GM23338 (cell line): ENCODE measurements around the gene DYNC2H1. TPM values are rescaled to one million over a fixed set of nuclear protein-coding genes. Genes with fewer than 3 reads are reported as not detected.

Source experiments
- ATAC-seq: fragments of 200-7000 bp; cut with Tn5 transposase; 3 replicates; pipeline ENCODE4 v1.9.1; 2020
- DNase-seq: peaks from one replicate; pipeline ENCODE4 v3.0.0-alpha.2; 2015; ENCODE audit warnings: low spot score
- H2AFZ ChIP-seq: fragments of 200-600 bp; sonication (generic); 2 replicates; pipeline ENCODE4 v1.8.0; 2016; ENCODE audit warnings: antibody characterized with exemption, mild to moderate bottlenecking, moderate library complexity
- H3F3A ChIP-seq: fragments of 200-600 bp; sonication (generic); replicated peaks from 2 replicates; pipeline ENCODE4 v1.8.0; 2017; ENCODE audit warnings: antibody characterized with exemption, mixed run types, low read depth
- H3K27ac ChIP-seq: fragments of 200-600 bp; sonication (generic); 2 replicates; pipeline ENCODE4 v1.6.1; 2016; ENCODE audit warnings: low read depth
- H3K27me3 ChIP-seq: fragments of 200-600 bp; sonication (generic); 2 replicates; pipeline ENCODE4 v1.8.0; 2016; ENCODE audit warnings: mild to moderate bottlenecking, mixed run types, moderate library complexity; ENCODE audit not compliant: insufficient read depth
- H3K36me3 ChIP-seq: fragments of 200-600 bp; sonication (generic); 2 replicates; pipeline ENCODE4 v1.8.0; 2016; ENCODE audit warnings: mild to moderate bottlenecking; ENCODE audit not compliant: insufficient read depth
- H3K4me1 ChIP-seq: fragments of 200-600 bp; sonication (generic); 2 replicates; pipeline ENCODE4 v1.8.0; 2016; ENCODE audit warnings: mild to moderate bottlenecking, moderate library complexity; ENCODE audit not compliant: insufficient read depth
- H3K4me2 ChIP-seq: fragments of 200-600 bp; sonication (generic); 2 replicates; pipeline ENCODE4 v1.7.1; 2017; ENCODE audit warnings: mixed run types
- H3K4me3 ChIP-seq: fragments of 200-600 bp; sonication (generic); 2 replicates; pipeline ENCODE4 v1.6.1; 2016; ENCODE audit warnings: mixed run types
- H3K79me2 ChIP-seq: fragments of 200-600 bp; sonication (generic); replicated peaks from 2 replicates; pipeline ENCODE4 v1.8.0; 2017; ENCODE audit warnings: mild to moderate bottlenecking; ENCODE audit not compliant: insufficient read depth
- H3K9me2 ChIP-seq: fragments of 200-600 bp; sonication (generic); 2 replicates; pipeline ENCODE4 v1.8.0; 2017; ENCODE audit not compliant: insufficient read depth
- H4K20me1 ChIP-seq: fragments of 200-600 bp; sonication (generic); replicated peaks from 2 replicates; pipeline ENCODE4 v1.8.0; 2017; ENCODE audit warnings: mild to moderate bottlenecking; ENCODE audit not compliant: insufficient read depth
- H3K27ac Mint-ChIP-seq: 2 replicates; pipeline ENCODE4 v1.8.0; 2020; ENCODE audit warnings: inconsistent platforms, mild to moderate bottlenecking, moderate library complexity, mixed read lengths
- H3K27me3 Mint-ChIP-seq: 3 replicates; pipeline ENCODE4 v1.8.0; 2022; ENCODE audit warnings: low read depth, mild to moderate bottlenecking, moderate library complexity, mixed read lengths, inconsistent platforms; ENCODE audit not compliant: insufficient read depth, poor library complexity
- H3K36me3 Mint-ChIP-seq: 3 replicates; pipeline ENCODE4 v1.8.0; 2021; ENCODE audit warnings: low read depth, mild to moderate bottlenecking, inconsistent platforms, moderate library complexity, mixed read lengths
- H3K4me1 Mint-ChIP-seq: 3 replicates; pipeline ENCODE4 v1.8.0; 2020; ENCODE audit warnings: mild to moderate bottlenecking, inconsistent platforms, mixed read lengths
- H3K4me3 Mint-ChIP-seq: 3 replicates; pipeline ENCODE4 v1.8.0; 2021; ENCODE audit warnings: moderate library complexity, mild to moderate bottlenecking, inconsistent platforms, mixed read lengths
- H3K9me3 Mint-ChIP-seq: 3 replicates; pipeline ENCODE4 v1.8.0; 2020; ENCODE audit warnings: moderate library complexity, mild to moderate bottlenecking, inconsistent platforms, mixed read lengths
- EZH2 ChIP-seq: fragments of 200-600 bp; sonication (generic); IDR thresholded peaks from one replicate; pipeline ENCODE4 v1.8.0; 2017; ENCODE audit warnings: antibody characterized with exemption, mild to moderate bottlenecking, low read depth; ENCODE audit not compliant: unreplicated experiment
- EZH2phosphoT487 ChIP-seq: fragments of 200-600 bp; sonication (generic); IDR thresholded peaks from one replicate; pipeline ENCODE4 v1.8.1; 2018; ENCODE audit warnings: antibody characterized with exemption; ENCODE audit not compliant: unreplicated experiment
- JUNB ChIP-seq: IDR thresholded peaks from one replicate; pipeline ENCODE4 v1.6.1; 2016; ENCODE audit warnings: antibody characterized with exemption; ENCODE audit not compliant: unreplicated experiment
- NANOG ChIP-seq: IDR thresholded peaks from 2 replicates; pipeline ENCODE4 v1.6.1; 2016; ENCODE audit warnings: antibody characterized with exemption, borderline replicate concordance
- POLR2AphosphoS5 ChIP-seq: IDR thresholded peaks from 2 replicates; pipeline ENCODE4 v1.6.1; 2016; ENCODE audit warnings: antibody characterized with exemption, low read depth
- STAT1 ChIP-seq: IDR thresholded peaks from one replicate; pipeline ENCODE4 v1.6.1; 2016; ENCODE audit warnings: antibody characterized with exemption; ENCODE audit not compliant: unreplicated experiment
- ZNF114 ChIP-seq: fragments of 250-450 bp; sonication (Bioruptor Pico); IDR thresholded peaks from 2 replicates; pipeline ENCODE4 v1.5.0; 2020; ENCODE audit warnings: mild to moderate bottlenecking, moderate library complexity
- ZNF331 ChIP-seq: fragments of 250-450 bp; sonication (Bioruptor Pico); IDR thresholded peaks from 2 replicates; pipeline ENCODE4 v1.5.0; 2020; ENCODE audit warnings: low read depth, mild to moderate bottlenecking, moderate library complexity
- polyA plus RNA-seq: library from polyadenylated mRNA; unstranded; fragments of >200 nt; fragmentation: Nextera tagmentation; extraction: Ambion mirVana; gene quantifications from 2 replicates; pipeline ENCODE4 v1.2.1, GENCODE V29; 2016
- total RNA-seq: library from RNA; depleted of rRNA; stranded (reverse); fragments of >200 nt; shearing (Covaris generic); gene quantifications from 2 replicates; pipeline ENCODE4 v1.2.3, GENCODE V29; 2014
- TF ChIP-seq, protein P1 (sequence below): fragments of 250-450 bp; sonication (Bioruptor Pico); IDR thresholded peaks from 2 replicates; pipeline ENCODE4 v1.5.0; 2020; ENCODE audit warnings: mild to moderate bottlenecking, moderate library complexity
- TF ChIP-seq, protein P2 (sequence below), 2 experiments: fragments of 200-600 bp in 1 of 2; sonication (generic) in 1 of 2; conservative IDR thresholded peaks; 2 replicates each; pipeline versions ENCODE4 v1.5.1 to v1.6.1; 2016 to 2017; ENCODE audit warnings: antibody characterized with exemption in 2 of 2, low read depth in 2 of 2, mild to moderate bottlenecking in 2 of 2, moderate library complexity in 1 of 2
- TF ChIP-seq, protein P3 (sequence below): IDR thresholded peaks from one replicate; pipeline ENCODE4 v1.6.1; 2018; ENCODE audit warnings: antibody characterized with exemption; ENCODE audit not compliant: unreplicated experiment
- TF ChIP-seq, protein P4 (sequence below): IDR thresholded peaks from 2 replicates; pipeline ENCODE4 v1.6.1; 2016; ENCODE audit warnings: antibody characterized with exemption

DYNC2H1 gene
- total and polyA plus RNA-seq, 2 experiments from 2014 or later: 19.3 to 22.5 TPM

DNA sequence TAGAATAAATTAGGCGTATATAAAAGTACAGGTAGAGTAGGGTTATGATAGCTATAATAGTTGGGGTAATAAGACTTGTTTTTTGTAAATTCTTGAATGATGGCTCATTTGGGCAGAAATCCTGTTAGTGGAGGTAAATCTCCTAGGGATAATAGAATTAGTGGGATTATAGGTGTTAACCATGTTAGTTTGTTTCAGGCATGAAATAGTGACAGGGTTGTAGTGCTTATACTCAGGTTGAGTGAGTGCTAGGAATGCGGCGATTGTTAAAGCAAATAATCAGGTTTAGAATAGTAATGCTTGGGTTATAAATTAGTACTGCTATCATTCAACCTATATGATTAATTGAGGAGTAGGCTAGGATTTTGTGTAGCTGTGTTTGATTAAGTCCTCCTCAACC, 297.1 kb downstream of the DYNC2H1 start:
- Histone ChIP-seq H3F3A (no peaks in the 10 kb centered on the region), H3K4me3 (no peak overlapping the region), H3K27ac (no peak overlapping the region), H2AFZ (no peak overlapping the region), H3K9me2 (no peaks in the 10 kb centered on the region), H3K79me2 (no peaks in the 10 kb centered on the region), H3K27me3 (no peaks in the 10 kb centered on the region), H4K20me1 (no peaks in the 10 kb centered on the region), H3K4me1 (no peaks in the 10 kb centered on the region), H3K36me3 (no peaks in the 10 kb centered on the region), H3K4me2 (no peak overlapping the region)
- H3K27me3 Mint-ChIP-seq: no peaks in the 10 kb centered on the region
- no peaks in the 10 kb centered on the region for H3K36me3 Mint-ChIP-seq
- H3K4me3 Mint-ChIP-seq: no peak overlapping the region
- TF ChIP-seq, protein P1, sequence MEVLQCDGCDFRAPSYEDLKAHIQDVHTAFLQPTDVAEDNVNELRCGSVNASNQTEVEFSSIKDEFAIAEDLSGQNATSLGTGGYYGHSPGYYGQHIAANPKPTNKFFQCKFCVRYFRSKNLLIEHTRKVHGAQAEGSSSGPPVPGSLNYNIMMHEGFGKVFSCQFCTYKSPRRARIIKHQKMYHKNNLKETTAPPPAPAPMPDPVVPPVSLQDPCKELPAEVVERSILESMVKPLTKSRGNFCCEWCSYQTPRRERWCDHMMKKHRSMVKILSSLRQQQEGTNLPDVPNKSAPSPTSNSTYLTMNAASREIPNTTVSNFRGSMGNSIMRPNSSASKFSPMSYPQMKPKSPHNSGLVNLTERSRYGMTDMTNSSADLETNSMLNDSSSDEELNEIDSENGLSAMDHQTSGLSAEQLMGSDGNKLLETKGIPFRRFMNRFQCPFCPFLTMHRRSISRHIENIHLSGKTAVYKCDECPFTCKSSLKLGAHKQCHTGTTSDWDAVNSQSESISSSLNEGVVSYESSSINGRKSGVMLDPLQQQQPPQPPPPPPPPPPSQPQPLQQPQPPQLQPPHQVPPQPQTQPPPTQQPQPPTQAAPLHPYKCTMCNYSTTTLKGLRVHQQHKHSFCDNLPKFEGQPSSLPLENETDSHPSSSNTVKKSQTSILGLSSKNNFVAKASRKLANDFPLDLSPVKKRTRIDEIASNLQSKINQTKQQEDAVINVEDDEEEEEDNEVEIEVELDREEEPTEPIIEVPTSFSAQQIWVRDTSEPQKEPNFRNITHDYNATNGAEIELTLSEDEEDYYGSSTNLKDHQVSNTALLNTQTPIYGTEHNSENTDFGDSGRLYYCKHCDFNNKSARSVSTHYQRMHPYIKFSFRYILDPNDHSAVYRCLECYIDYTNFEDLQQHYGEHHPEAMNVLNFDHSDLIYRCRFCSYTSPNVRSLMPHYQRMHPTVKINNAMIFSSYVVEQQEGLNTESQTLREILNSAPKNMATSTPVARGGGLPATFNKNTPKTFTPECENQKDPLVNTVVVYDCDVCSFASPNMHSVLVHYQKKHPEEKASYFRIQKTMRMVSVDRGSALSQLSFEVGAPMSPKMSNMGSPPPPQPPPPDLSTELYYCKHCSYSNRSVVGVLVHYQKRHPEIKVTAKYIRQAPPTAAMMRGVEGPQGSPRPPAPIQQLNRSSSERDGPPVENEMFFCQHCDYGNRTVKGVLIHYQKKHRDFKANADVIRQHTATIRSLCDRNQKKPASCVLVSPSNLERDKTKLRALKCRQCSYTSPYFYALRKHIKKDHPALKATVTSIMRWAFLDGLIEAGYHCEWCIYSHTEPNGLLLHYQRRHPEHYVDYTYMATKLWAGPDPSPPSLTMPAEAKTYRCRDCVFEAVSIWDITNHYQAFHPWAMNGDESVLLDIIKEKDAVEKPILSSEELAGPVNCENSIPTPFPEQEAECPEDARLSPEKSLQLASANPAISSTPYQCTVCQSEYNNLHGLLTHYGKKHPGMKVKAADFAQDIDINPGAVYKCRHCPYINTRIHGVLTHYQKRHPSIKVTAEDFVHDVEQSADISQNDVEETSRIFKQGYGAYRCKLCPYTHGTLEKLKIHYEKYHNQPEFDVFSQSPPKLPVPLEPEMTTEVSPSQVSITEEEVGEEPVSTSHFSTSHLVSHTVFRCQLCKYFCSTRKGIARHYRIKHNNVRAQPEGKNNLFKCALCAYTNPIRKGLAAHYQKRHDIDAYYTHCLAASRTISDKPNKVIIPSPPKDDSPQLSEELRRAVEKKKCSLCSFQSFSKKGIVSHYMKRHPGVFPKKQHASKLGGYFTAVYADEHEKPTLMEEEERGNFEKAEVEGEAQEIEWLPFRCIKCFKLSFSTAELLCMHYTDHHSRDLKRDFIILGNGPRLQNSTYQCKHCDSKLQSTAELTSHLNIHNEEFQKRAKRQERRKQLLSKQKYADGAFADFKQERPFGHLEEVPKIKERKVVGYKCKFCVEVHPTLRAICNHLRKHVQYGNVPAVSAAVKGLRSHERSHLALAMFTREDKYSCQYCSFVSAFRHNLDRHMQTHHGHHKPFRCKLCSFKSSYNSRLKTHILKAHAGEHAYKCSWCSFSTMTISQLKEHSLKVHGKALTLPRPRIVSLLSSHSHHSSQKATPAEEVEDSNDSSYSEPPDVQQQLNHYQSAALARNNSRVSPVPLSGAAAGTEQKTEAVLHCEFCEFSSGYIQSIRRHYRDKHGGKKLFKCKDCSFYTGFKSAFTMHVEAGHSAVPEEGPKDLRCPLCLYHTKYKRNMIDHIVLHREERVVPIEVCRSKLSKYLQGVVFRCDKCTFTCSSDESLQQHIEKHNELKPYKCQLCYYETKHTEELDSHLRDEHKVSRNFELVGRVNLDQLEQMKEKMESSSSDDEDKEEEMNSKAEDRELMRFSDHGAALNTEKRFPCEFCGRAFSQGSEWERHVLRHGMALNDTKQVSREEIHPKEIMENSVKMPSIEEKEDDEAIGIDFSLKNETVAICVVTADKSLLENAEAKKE (CRISPR knock-in tag): no peak
- no peak for TF ChIP-seq NANOG
- TF ChIP-seq ZNF114: no peak
- TF ChIP-seq, protein P2, sequence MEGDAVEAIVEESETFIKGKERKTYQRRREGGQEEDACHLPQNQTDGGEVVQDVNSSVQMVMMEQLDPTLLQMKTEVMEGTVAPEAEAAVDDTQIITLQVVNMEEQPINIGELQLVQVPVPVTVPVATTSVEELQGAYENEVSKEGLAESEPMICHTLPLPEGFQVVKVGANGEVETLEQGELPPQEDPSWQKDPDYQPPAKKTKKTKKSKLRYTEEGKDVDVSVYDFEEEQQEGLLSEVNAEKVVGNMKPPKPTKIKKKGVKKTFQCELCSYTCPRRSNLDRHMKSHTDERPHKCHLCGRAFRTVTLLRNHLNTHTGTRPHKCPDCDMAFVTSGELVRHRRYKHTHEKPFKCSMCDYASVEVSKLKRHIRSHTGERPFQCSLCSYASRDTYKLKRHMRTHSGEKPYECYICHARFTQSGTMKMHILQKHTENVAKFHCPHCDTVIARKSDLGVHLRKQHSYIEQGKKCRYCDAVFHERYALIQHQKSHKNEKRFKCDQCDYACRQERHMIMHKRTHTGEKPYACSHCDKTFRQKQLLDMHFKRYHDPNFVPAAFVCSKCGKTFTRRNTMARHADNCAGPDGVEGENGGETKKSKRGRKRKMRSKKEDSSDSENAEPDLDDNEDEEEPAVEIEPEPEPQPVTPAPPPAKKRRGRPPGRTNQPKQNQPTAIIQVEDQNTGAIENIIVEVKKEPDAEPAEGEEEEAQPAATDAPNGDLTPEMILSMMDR (conservative IDR thresholded peaks at IDR 0.05; ENCODE audit: low read depth in 2 of 2): no peak
- no peak for TF ChIP-seq EZH2
- no peak for TF ChIP-seq JUNB
- TF ChIP-seq, protein P3, sequence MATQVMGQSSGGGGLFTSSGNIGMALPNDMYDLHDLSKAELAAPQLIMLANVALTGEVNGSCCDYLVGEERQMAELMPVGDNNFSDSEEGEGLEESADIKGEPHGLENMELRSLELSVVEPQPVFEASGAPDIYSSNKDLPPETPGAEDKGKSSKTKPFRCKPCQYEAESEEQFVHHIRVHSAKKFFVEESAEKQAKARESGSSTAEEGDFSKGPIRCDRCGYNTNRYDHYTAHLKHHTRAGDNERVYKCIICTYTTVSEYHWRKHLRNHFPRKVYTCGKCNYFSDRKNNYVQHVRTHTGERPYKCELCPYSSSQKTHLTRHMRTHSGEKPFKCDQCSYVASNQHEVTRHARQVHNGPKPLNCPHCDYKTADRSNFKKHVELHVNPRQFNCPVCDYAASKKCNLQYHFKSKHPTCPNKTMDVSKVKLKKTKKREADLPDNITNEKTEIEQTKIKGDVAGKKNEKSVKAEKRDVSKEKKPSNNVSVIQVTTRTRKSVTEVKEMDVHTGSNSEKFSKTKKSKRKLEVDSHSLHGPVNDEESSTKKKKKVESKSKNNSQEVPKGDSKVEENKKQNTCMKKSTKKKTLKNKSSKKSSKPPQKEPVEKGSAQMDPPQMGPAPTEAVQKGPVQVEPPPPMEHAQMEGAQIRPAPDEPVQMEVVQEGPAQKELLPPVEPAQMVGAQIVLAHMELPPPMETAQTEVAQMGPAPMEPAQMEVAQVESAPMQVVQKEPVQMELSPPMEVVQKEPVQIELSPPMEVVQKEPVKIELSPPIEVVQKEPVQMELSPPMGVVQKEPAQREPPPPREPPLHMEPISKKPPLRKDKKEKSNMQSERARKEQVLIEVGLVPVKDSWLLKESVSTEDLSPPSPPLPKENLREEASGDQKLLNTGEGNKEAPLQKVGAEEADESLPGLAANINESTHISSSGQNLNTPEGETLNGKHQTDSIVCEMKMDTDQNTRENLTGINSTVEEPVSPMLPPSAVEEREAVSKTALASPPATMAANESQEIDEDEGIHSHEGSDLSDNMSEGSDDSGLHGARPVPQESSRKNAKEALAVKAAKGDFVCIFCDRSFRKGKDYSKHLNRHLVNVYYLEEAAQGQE: no peak
- TF ChIP-seq, protein P4, sequence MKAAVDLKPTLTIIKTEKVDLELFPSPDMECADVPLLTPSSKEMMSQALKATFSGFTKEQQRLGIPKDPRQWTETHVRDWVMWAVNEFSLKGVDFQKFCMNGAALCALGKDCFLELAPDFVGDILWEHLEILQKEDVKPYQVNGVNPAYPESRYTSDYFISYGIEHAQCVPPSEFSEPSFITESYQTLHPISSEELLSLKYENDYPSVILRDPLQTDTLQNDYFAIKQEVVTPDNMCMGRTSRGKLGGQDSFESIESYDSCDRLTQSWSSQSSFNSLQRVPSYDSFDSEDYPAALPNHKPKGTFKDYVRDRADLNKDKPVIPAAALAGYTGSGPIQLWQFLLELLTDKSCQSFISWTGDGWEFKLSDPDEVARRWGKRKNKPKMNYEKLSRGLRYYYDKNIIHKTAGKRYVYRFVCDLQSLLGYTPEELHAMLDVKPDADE: no peak
- no peak for TF ChIP-seq STAT1
- TF ChIP-seq POLR2AphosphoS5: no peak
- TF ChIP-seq ZNF331 (CRISPR knock-in tag): no peak
- no peak for TF ChIP-seq EZH2phosphoT487
- H3K27ac Mint-ChIP-seq: no peak overlapping the region
- no peaks in the 10 kb centered on the region for H3K4me1 Mint-ChIP-seq
- DNase-seq (no peak), ATAC-seq (no peak)
- no peaks in the 10 kb centered on the region for H3K9me3 Mint-ChIP-seq
